OCI-LY1 (cell line): Measurements from ENCODE around the gene GLT6D1.
"Not testable (repeated sequence)": the region's sequence is repeated elsewhere in the genome, so short reads cannot be mapped to it uniquely, and the experiment has no call there.

Source experiments
- H2AFZ ChIP-seq: fragments of 200-600 bp; sonication (generic), shearing (Covaris generic); 2 replicates; pipeline ENCODE4 v1.6.0; 2014; ENCODE audit warnings: antibody characterized with exemption, mild to moderate bottlenecking, low read length
- H3F3A ChIP-seq: fragments of 200-600 bp; sonication (generic), shearing (Covaris generic); 2 replicates; pipeline ENCODE4 v1.6.0; 2014; ENCODE audit warnings: mild to moderate bottlenecking, antibody characterized with exemption, low read length, moderate library complexity; ENCODE audit not compliant: insufficient read depth
- H3K27ac ChIP-seq: fragments of 200-600 bp; sonication (generic); 2 replicates; pipeline ENCODE4 v1.5.1; 2014; ENCODE audit warnings: low read length, mixed run types, mild to moderate bottlenecking, low read depth; ENCODE audit not compliant: poor library complexity, severe bottlenecking
- H3K27me3 ChIP-seq: fragments of 200-600 bp; sonication (generic); 2 replicates; pipeline ENCODE4 v1.6.0; 2014; ENCODE audit warnings: antibody characterized with exemption, mild to moderate bottlenecking, low read length, moderate library complexity; ENCODE audit not compliant: insufficient read depth
- H3K36me3 ChIP-seq: fragments of 200-600 bp; sonication (generic); 2 replicates; pipeline ENCODE4 v1.6.1; 2014; ENCODE audit warnings: mild to moderate bottlenecking, antibody characterized with exemption, low read length, moderate library complexity, mixed read lengths; ENCODE audit not compliant: insufficient read depth
- H3K4me1 ChIP-seq: fragments of 200-600 bp; sonication (generic); 2 replicates; pipeline ENCODE4 v1.5.1; 2014; ENCODE audit warnings: mild to moderate bottlenecking, low read length, moderate library complexity; ENCODE audit not compliant: insufficient read depth, severe bottlenecking
- H3K4me2 ChIP-seq: fragments of 200-600 bp; sonication (generic), shearing (Covaris generic); 2 replicates; pipeline ENCODE4 v1.6.1; 2014; ENCODE audit warnings: low read length
- H3K4me3 ChIP-seq: fragments of 200-600 bp; sonication (generic); 2 replicates; pipeline ENCODE4 v1.5.1; 2014; ENCODE audit warnings: low read length, low read depth, mild to moderate bottlenecking, mixed read lengths; ENCODE audit not compliant: poor library complexity, severe bottlenecking
- H3K79me2 ChIP-seq: fragments of 200-600 bp; shearing (Covaris generic); 2 replicates; pipeline ENCODE4 v1.6.1; 2016; ENCODE audit warnings: mixed run types, low read length, mixed read lengths; ENCODE audit not compliant: insufficient read depth
- H3K9ac ChIP-seq: fragments of 200-600 bp; sonication (generic), shearing (Covaris generic); 2 replicates; pipeline ENCODE4 v1.6.1; 2014; ENCODE audit warnings: mild to moderate bottlenecking, low read length, mixed read lengths
- H3K9me2 ChIP-seq: fragments of 200-600 bp; sonication (generic), shearing (Covaris generic); 2 replicates; pipeline ENCODE4 v1.6.1; 2014; ENCODE audit warnings: low read depth, mild to moderate bottlenecking, low read length, mixed read lengths
- H3K9me3 ChIP-seq: fragments of 200-600 bp; shearing (Covaris generic); 2 replicates; pipeline ENCODE4 v1.6.1; 2014; ENCODE audit warnings: low read length, mixed read lengths
- H4K20me1 ChIP-seq: fragments of 200-600 bp; sonication (generic), shearing (Covaris generic); 2 replicates; pipeline ENCODE4 v1.6.0; 2016; ENCODE audit warnings: mild to moderate bottlenecking, low read length; ENCODE audit not compliant: insufficient read depth
- CTCF ChIP-seq: fragments of 200-600 bp; sonication (generic), shearing (Covaris generic); IDR thresholded peaks from 2 replicates; pipeline ENCODE4 v1.5.1; 2017; ENCODE audit warnings: mild to moderate bottlenecking, antibody characterized with exemption, low read length, moderate library complexity, mixed read lengths
- EZH2 ChIP-seq: fragments of 200-600 bp; sonication (generic), shearing (Covaris generic); IDR thresholded peaks from 2 replicates; pipeline ENCODE4 v1.8.0; 2017; ENCODE audit warnings: borderline replicate concordance, mixed run types, mild to moderate bottlenecking, antibody characterized with exemption, low read length, moderate library complexity, mixed read lengths

The GLT6D1 gene

GRCh38 chr9:135671591-135672041 lies 32.3 kb upstream of the GLT6D1 start:
- no peak overlapping the region for H3K9ac ChIP-seq
- H4K20me1 ChIP-seq: no peaks in the 10 kb centered on the region
- H3K9me2 ChIP-seq: no peaks in the 10 kb centered on the region
- no peaks in the 10 kb centered on the region; the same call in 1 of the 2 replicates for H3K27me3 ChIP-seq
- no peak overlapping the region for H3K4me2 ChIP-seq
- H3K4me3 ChIP-seq: no peak overlapping the region
- H3K27ac ChIP-seq: no peak overlapping the region
- H2AFZ ChIP-seq: no peak overlapping the region
- H3F3A ChIP-seq: no peaks in the 10 kb centered on the region
- no peaks in the 10 kb centered on the region for H3K36me3 ChIP-seq
- no peaks in the 10 kb centered on the region for H3K4me1 ChIP-seq
- no peaks in the 10 kb centered on the region for H3K79me2 ChIP-seq
- H3K9me3 ChIP-seq: no peaks in the 10 kb centered on the region
- TF ChIP-seq EZH2: no peak
- TF ChIP-seq CTCF: 0 out of 2 replicates have a peak, but pooled peaks have one; percentile 6

DNA sequence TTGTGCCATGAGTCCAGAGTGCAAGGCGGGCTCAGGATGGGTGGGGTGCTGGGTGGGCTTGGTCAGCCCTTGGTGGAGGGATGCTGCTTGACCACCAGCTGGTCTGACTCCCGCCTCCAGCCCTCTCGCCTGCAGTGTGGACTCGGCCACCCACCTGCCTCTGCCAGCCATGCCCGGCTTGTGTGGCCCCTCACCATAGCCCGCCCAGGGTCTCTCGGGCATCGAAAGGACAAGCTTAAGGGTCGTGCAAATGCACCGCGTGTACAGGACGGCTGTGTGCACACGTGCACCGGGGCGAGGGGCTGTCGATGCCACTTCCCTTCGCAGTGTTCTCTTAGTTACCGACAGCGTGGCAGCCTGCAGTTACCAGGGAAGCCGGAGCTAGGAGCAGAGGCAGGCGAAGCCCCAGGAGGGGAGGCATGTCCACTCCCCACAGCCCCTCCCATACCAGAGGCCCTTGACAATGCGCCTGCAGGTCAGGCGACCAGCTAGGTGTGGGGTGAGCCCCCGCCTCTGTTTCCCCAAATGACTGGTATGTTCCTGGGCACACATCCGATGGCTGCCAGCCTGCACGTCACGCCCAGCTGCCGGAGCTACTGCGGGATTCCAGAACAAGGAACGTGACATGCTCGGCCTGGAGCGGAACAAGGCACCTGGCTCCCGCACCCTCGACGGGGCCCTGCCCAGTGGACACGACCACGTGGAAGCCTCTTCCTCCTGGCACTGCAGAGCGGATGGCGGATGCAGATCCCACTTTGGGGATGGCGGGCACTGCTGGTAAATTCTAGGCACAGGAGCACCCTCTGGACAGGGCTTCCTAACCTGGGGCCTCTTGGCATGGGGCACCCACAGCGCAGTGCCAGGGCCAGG lies 31.6 kb upstream of the GLT6D1 start:
- H3K4me1 ChIP-seq: no peaks in the 10 kb centered on the region
- no peaks in the 10 kb centered on the region for H4K20me1 ChIP-seq
- no peaks in the 10 kb centered on the region for H3F3A ChIP-seq
- TF ChIP-seq CTCF: no peak
- no peak for TF ChIP-seq EZH2
- no peak overlapping the region for H3K9ac ChIP-seq
- H3K9me2 ChIP-seq: no peaks in the 10 kb centered on the region
- H3K4me3 ChIP-seq: no peak overlapping the region
- H3K27me3 ChIP-seq: no peaks in the 10 kb centered on the region; the same call in 1 of the 2 replicates
- H3K79me2 ChIP-seq: no peaks in the 10 kb centered on the region
- no peak overlapping the region for H2AFZ ChIP-seq
- H3K36me3 ChIP-seq: no peaks in the 10 kb centered on the region
- no peak overlapping the region for H3K27ac ChIP-seq
- H3K9me3 ChIP-seq: no peaks in the 10 kb centered on the region
- H3K4me2 ChIP-seq: no peak overlapping the region

DNA sequence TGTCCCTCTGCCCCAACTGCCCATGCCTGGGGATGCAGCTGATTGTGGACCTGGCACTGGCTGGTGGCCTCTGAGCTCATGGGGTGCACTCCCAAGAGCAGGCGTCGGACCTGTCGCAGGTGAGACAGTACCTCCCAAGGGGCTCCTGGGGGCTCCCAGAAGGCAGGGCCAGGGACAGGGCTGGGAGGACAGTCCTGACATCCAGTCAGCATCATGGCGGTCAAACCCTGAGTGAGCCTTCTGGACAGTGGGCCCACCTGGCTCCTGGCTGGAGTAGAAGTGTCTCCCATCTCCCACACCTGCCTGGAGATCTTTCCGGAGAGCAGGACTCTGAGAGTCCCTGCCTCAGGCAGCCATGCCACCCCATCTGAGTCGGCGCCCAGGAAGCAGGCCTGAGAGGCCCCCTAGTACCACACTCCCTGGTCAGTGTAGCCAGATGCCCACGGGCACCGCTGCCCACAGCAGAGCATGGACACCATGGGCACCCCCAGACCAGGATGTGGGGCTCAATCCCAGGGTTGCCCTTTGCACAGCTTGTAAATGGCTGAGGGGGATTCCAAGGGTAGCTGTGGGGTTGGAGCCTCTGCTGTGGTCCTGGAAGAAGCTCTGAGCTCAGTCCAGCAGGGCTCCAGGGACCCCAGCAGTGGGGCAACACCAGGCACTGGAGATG lies 30.4 kb upstream of the GLT6D1 start:
- TF ChIP-seq EZH2 (no peak), CTCF (no peak)
- Histone ChIP-seq H3K27me3 (no peaks in the 10 kb centered on the region; the same call in 1 of the 2 replicates), H3K9me2 (no peaks in the 10 kb centered on the region), H3K79me2 (no peaks in the 10 kb centered on the region), H2AFZ (no peak overlapping the region), H3K36me3 (no peaks in the 10 kb centered on the region), H3K4me3 (no peak overlapping the region), H3K9me3 (no peaks in the 10 kb centered on the region), H3F3A (no peaks in the 10 kb centered on the region), H3K4me1 (no peaks in the 10 kb centered on the region), H3K9ac (no peak overlapping the region), H3K4me2 (no peak overlapping the region), H3K27ac (no peak overlapping the region), H4K20me1 (no peaks in the 10 kb centered on the region)

- H4K20me1 ChIP-seq, H3K9me2 ChIP-seq, H3K4me1 ChIP-seq, H3K9me3 ChIP-seq, H3K27ac ChIP-seq, H3K4me2 ChIP-seq, H2AFZ ChIP-seq, H3K27me3 ChIP-seq, H3K36me3 ChIP-seq, H3K79me2 ChIP-seq, H3K9ac ChIP-seq, H3K4me3 ChIP-seq, H3F3A ChIP-seq: not testable (repeated sequence)
Observed at GRCh38 chr9:135669018-135669417, 29.7 kb upstream of the GLT6D1 start.
